ENCODE measurements around the gene BCAS3.

DNA sequence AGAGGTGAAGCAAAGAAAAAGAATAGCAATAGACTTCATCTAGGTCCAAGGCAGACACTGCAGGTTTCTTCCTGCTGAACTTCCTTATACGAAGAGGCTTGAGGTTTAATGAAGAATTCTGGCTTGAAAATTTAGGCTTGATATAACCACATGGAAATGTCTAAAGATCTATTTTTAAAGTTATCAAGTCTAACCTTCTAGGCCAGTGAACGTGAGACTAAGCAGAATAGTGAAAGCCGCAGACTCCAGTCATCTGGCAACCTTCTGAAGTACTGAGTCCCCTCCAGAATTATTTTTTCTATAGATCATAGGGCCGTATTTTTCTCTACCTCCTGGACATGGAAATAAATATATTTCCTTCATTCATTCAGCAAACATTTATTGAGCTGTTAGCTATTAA, 333.6 kb downstream of the BCAS3 start:
- TF ChIP-seq, protein P1, sequence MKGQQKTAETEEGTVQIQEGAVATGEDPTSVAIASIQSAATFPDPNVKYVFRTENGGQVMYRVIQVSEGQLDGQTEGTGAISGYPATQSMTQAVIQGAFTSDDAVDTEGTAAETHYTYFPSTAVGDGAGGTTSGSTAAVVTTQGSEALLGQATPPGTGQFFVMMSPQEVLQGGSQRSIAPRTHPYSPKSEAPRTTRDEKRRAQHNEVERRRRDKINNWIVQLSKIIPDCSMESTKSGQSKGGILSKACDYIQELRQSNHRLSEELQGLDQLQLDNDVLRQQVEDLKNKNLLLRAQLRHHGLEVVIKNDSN (IDR thresholded peaks at IDR 0.05), result no peak
- TF ChIP-seq YY1 (IDR thresholded peaks at IDR 0.05; ENCODE audit: low read depth) (no peak), EP300 (IDR thresholded peaks at IDR 0.05; ENCODE audit: borderline replicate concordance) (no peak), TEAD4 (IDR thresholded peaks at IDR 0.05) (no peak), FOXM1 (IDR thresholded peaks at IDR 0.05; ENCODE audit: borderline replicate concordance, low read depth) (no peak), EGR1 (IDR thresholded peaks at IDR 0.05) (no peak), TAF1 (IDR thresholded peaks at IDR 0.05; ENCODE audit: low read depth) (no peak), CEBPB (IDR thresholded peaks at IDR 0.05) (no peak), TCF12 (IDR thresholded peaks at IDR 0.05; ENCODE audit: low read depth) (no peak), ZBTB7A (IDR thresholded peaks at IDR 0.05; ENCODE audit: low read depth) (no peak), RAD21 (IDR thresholded peaks at IDR 0.05; ENCODE audit: low read depth) (no peak)
- TF ChIP-seq, protein P2, sequence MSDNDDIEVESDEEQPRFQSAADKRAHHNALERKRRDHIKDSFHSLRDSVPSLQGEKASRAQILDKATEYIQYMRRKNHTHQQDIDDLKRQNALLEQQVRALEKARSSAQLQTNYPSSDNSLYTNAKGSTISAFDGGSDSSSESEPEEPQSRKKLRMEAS (IDR thresholded peaks at IDR 0.05), result no peak
- TF ChIP-seq, protein P3, sequence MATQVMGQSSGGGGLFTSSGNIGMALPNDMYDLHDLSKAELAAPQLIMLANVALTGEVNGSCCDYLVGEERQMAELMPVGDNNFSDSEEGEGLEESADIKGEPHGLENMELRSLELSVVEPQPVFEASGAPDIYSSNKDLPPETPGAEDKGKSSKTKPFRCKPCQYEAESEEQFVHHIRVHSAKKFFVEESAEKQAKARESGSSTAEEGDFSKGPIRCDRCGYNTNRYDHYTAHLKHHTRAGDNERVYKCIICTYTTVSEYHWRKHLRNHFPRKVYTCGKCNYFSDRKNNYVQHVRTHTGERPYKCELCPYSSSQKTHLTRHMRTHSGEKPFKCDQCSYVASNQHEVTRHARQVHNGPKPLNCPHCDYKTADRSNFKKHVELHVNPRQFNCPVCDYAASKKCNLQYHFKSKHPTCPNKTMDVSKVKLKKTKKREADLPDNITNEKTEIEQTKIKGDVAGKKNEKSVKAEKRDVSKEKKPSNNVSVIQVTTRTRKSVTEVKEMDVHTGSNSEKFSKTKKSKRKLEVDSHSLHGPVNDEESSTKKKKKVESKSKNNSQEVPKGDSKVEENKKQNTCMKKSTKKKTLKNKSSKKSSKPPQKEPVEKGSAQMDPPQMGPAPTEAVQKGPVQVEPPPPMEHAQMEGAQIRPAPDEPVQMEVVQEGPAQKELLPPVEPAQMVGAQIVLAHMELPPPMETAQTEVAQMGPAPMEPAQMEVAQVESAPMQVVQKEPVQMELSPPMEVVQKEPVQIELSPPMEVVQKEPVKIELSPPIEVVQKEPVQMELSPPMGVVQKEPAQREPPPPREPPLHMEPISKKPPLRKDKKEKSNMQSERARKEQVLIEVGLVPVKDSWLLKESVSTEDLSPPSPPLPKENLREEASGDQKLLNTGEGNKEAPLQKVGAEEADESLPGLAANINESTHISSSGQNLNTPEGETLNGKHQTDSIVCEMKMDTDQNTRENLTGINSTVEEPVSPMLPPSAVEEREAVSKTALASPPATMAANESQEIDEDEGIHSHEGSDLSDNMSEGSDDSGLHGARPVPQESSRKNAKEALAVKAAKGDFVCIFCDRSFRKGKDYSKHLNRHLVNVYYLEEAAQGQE (IDR thresholded peaks at IDR 0.05; ENCODE audit: low read depth), result no peak

Data from Ishikawa (cell line).